ENCODE results near the gene ARFGEF2. TPM values are rescaled to one million over a fixed set of nuclear protein-coding genes. Genes with fewer than 3 reads are reported as not detected.

Gene ARFGEF2
- total RNA-seq, 4 donors from 2014 or later = 27.6 to 33.5 (median 30.1) TPM

- H3K36me3 ChIP-seq = peaks cover 0 to 75% (median 12%) of the 10 kb centered on the region in 3 donors
- no peaks in the 10 kb centered on the region for H3K27me3 ChIP-seq
- H3K9me3 ChIP-seq = no peaks in the 10 kb centered on the region
- TF ChIP-seq EP300 (IDR thresholded peaks at IDR 0.05) (no peak), POLR2A (IDR thresholded peaks at IDR 0.05) (no peak), CTCF (IDR thresholded peaks at IDR 0.05) (no peak)
- H3K4me3 ChIP-seq = no peak overlapping the region
- DNase-seq (ENCODE audit: low spot score in 2 of 2) = no peak
- no peak overlapping the region for H3K27ac ChIP-seq
- no peaks in the 10 kb centered on the region for H3K4me1 ChIP-seq
- 84 to 88% methylated on average over 4 of the region's 4 CpGs for WGBS, 2 donors
Measured at GRCh38 chr20:48962421-48962820, 40.9 kb downstream of the ARFGEF2 start.

GRCh38 chr20:48962976-48963771 is 41.7 kb downstream of the ARFGEF2 start:
- no peak for DNase-seq (ENCODE audit: low spot score in 2 of 2)

GRCh38 chr20:48965189-48965910 is 43.8 kb downstream of the ARFGEF2 start:
- Histone ChIP-seq H3K4me3 (no peak overlapping the region), H3K36me3 (peaks cover 0 to 75% (median 27%) of the 10 kb centered on the region in 3 donors), H3K27ac (no peak overlapping the region), H3K9me3 (no peaks in the 10 kb centered on the region), H3K27me3 (no peaks in the 10 kb centered on the region), H3K4me1 (no peaks in the 10 kb centered on the region)
- DNase-seq (ENCODE audit: low spot score in 2 of 2) = no peak
- TF ChIP-seq CTCF (IDR thresholded peaks at IDR 0.05) (no peak), EP300 (IDR thresholded peaks at IDR 0.05) (no peak), POLR2A (IDR thresholded peaks at IDR 0.05) (no peak)
- WGBS, 2 donors = 69 to 71% methylated on average over 3 of the region's 3 CpGs

More at GRCh38 chr20:48962976-48963771, 41.7 kb downstream of the ARFGEF2 start:
- H3K4me1 ChIP-seq = no peaks in the 10 kb centered on the region
- no peak overlapping the region for H3K27ac ChIP-seq
- 73 to 76% methylated on average over 11 of the region's 11 CpGs for WGBS, 2 donors
- H3K4me3 ChIP-seq = no peak overlapping the region
- no peaks in the 10 kb centered on the region for H3K9me3 ChIP-seq
- peaks cover 0 to 75% (median 12%) of the 10 kb centered on the region in 3 donors for H3K36me3 ChIP-seq
- no peak for TF ChIP-seq CTCF (IDR thresholded peaks at IDR 0.05)
- no peak for TF ChIP-seq EP300 (IDR thresholded peaks at IDR 0.05)
- no peaks in the 10 kb centered on the region for H3K27me3 ChIP-seq

GRCh38 chr20:48970681-48971365 is 49.3 kb downstream of the ARFGEF2 start:
- TF ChIP-seq CTCF (IDR thresholded peaks at IDR 0.05) (no peak), POLR2A (IDR thresholded peaks at IDR 0.05) (no peak), EP300 (IDR thresholded peaks at IDR 0.05) (no peak)

More at GRCh38 chr20:48970681-48971365, 49.3 kb downstream of the ARFGEF2 start:
- Histone ChIP-seq H3K27me3 (no peaks in the 10 kb centered on the region), H3K9me3 (no peaks in the 10 kb centered on the region), H3K4me3 (no peak overlapping the region), H3K27ac (no peak overlapping the region), H3K36me3 (peaks cover 0 to 95% (median 23%) of the 10 kb centered on the region in 3 donors), H3K4me1 (no peaks in the 10 kb centered on the region)
- DNase-seq (ENCODE audit: low spot score in 2 of 2) = no peak
- 89 to 95% methylated on average over 10 of the region's 10 CpGs for WGBS, 2 donors
